NCI-H82 treated with DMSO at 0.1 percent for 48 hours (cell line): ENCODE results near the gene CARS1.

Experiments used
- DNase-seq: peaks from one replicate; lab custom pipeline; 2025; ENCODE audit not compliant: unreplicated experiment; lab: John Stamatoyannopoulos, UW

CARS1 gene

GRCh38 chr11:2994336-2994730 is 62.9 kb downstream of the CARS1 start:
- no peak for DNase-seq

- DNase-seq, result no peak
Observed at GRCh38 chr11:2992997-2993325, 64.3 kb downstream of the CARS1 start.

- peak; percentile 85 for DNase-seq
Observed at GRCh38 chr11:2992234-2992996, 64.8 kb downstream of the CARS1 start, which contains the start of gene NAP1L4. Gene NAP1L4 (minus strand): TSS chr11:2992329. CDS start chr11:2979220, 13,109 bp downstream.

GRCh38 chr11:2991452-2992233 is 65.6 kb downstream of the CARS1 start:
- DNase-seq, result no peak

- no peak for DNase-seq
Observed at GRCh38 chr11:2990617-2991451, 66.4 kb downstream of the CARS1 start.

- DNase-seq, result no peak
Observed at GRCh38 chr11:2989551-2989950, 67.7 kb downstream of the CARS1 start.

- no peak for DNase-seq
Observed at GRCh38 chr11:2989006-2989405, 68.2 kb downstream of the CARS1 start.

- no peak for DNase-seq
Observed at GRCh38 chr11:2987881-2988861, 69.1 kb downstream of the CARS1 start.

GRCh38 chr11:2983908-2984307 is 73.3 kb downstream of the CARS1 start:
- no peak for DNase-seq

GRCh38 chr11:2982214-2982613 is 75.0 kb downstream of the CARS1 start:
- DNase-seq, result no peak

GRCh38 chr11:2981130-2981529 is 76.1 kb downstream of the CARS1 start:
- no peak for DNase-seq

- DNase-seq, result no peak
Observed at GRCh38 chr11:2980168-2980840, 76.9 kb downstream of the CARS1 start.

- no peak for DNase-seq
Observed at GRCh38 chr11:2977113-2977512, 80.1 kb downstream of the CARS1 start.

- DNase-seq, result no peak
Observed at GRCh38 chr11:2976294-2977063, 80.7 kb downstream of the CARS1 start.

GRCh38 chr11:2975594-2975993 is 81.6 kb downstream of the CARS1 start:
- no peak for DNase-seq

GRCh38 chr11:2974272-2974671 is 83.0 kb downstream of the CARS1 start:
- no peak for DNase-seq

- no peak for DNase-seq
Observed at GRCh38 chr11:2968341-2968900, 88.8 kb downstream of the CARS1 start.

GRCh38 chr11:2964782-2965181 is 92.4 kb downstream of the CARS1 start:
- no peak for DNase-seq

- DNase-seq, result no peak
Observed at GRCh38 chr11:2963761-2964160, 93.5 kb downstream of the CARS1 start.
